ENCODE data around the gene SLCO2A1.

DNA sequence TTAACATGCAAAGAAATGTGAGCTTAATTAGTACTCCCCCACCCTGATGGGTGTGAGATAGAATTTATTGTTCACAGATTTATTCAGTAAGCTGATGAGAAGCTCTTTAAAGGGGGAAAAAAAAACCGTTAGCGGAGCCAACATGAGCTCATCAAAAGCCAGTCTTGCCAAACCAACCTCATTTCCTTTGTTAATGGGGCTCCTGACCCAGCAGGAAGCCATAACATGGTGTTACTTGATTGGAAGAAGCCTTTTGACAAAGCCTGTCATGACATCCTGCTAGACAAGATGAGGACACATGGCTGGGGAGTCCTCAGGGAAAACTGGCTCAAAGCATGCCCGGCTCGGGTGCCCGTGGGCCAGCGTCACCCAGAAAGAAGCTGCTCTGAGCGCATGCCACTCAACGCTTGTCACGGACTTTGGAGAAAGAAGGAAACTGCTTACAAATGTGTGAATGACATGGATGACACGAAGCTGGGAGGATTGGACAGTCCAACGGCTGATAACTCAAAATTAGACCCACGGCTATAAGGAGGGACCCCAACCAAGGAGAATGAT, 64.6 kb downstream of the SLCO2A1 start:
- no peak for TF ChIP-seq CTCF (IDR thresholded peaks at IDR 0.05)
- no peak for TF ChIP-seq POLR2AphosphoS5 (IDR thresholded peaks at IDR 0.05)
